SW 1271 (cell line): ENCODE results near the gene MACC1.
"Not testable (repeated sequence)": the region's sequence is repeated elsewhere in the genome, so short reads cannot be mapped to it uniquely, and the experiment has no call there.

Source experiments
- DNase-seq, 2 experiments: peaks; one replicate each; lab custom pipeline; 2025; lab: John Stamatoyannopoulos, UW

The MACC1 gene

DNA sequence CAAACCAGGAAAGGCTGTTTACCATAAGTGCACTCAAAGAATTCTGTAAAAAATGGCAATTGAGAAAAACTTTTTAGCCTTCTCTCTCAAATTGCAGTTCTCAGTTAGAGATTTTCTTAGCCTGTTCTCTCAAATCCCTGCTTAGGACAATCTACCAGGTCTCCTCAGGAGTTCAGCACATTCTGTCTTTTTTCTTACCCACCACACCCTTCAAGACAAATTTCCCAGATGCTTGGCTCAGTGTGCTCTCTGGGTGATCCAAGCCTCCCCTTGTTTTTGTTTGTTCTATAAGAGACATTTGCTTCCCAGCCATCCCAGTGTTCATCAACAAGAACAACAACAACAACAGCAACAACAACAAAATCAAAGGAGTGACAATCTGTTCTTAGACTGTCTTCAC is 87.3 kb downstream of the MACC1 start:
- no peak for DNase-seq

DNA sequence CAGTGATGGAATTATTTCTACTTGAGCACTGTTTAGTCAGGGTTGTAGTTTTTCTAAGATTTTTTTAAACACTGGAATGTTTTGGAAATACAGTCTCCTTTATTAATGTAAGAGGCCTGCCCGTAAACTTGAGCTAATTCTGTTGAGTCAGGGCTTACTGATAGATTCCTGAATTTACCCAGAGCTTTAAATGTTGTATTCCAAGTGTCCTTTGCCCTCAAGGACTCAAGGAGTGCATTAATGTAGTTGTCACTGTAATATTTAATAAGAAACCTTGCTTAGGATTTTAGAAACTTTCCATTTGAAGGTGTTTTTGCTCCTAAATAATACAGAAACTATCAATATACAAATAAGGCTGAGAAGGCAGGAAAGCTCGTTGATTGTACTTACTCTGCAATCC is 89.2 kb downstream of the MACC1 start:
- no peak for DNase-seq

DNA sequence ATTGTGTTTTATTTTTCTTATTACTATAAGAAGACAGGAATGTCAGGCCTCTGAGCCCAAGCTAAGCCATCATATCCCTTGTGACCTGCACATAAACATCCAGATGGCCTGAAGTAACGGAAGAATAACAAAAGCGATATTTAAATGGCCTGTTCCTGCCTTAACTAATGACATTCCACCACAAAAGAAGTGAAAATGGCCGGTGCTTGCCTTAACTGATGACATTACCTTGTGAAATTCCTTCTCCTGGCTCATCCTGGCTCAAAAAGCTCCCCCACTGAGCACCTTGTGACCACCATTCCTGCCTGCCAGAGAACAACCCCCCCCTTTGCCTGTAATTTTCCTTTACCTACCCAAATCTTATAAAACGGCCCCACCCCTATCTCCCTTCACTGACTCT is 91.1 kb downstream of the MACC1 start:
- DNase-seq = not testable (repeated sequence)

DNA sequence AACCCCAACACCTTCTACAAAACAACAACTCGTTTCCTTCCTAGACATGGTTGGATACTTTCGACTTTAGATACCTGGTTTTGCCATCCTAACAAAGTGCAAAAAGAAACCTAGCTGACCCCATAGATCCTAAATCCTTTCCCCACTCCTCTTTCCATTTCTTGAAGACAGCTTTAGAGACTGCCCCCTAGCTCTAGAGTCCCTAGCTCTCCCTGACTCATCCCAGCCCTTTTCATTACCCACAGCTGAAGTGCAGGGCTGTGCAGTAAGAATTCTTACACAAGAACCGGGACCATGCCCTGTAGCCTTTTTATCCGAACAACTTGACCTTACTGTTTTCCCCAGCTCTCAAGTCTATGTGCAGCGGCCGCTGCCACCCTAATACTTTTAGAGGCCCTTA is 93.1 kb downstream of the MACC1 start:
- DNase-seq = not testable (repeated sequence)

DNA sequence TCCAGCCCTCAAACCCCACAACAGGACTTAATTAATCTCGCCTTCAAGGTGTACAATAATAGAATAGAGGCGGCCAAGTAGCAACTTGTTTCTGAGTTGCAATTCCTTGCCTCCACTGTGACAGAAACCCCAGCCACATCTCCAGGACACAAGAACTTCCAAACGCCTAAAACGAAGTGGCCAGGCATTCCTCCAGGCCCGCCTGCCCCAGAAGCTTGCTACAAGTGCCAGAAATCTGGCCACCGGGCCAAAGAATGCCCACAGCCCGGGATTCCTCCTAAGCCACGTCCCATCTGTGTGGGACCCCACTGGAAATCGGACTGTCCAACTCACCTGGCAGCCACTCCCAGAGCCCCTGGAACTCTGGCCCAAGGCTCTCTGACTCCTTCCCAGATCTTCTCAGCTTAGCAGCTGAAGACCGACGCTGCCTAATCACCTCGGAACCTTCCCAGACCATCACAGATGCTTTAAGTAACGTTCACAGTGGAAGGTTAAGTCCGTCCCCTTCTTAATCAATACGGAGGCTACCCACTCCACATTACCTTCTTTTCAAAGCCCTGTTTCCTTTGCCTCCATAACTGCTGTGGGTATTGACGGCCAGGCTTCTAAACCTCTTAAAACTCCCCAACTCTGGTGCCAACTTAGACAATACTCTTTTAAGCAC is 94.4 kb downstream of the MACC1 start:
- DNase-seq = not testable (repeated sequence)

DNA sequence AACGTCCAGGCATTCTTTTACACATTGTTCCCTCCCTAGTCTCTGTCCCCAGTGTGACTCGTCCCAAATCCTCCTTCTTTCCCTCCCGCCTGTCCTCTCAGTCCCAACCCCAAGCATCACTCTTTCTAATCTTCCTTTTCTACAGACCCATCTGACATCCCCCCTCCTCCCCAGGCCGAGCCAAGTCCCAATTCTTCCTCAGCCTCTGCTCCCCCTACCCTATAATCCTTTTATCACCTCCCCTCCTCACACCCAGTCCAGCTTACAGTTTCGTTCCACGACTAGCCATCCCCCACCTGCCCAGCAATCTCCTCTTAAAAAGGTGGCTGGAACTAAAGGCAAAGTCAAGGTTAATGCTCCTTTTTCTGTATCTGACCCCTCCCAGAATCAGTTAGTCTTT is 95.1 kb downstream of the MACC1 start:
- no peak for DNase-seq

DNA sequence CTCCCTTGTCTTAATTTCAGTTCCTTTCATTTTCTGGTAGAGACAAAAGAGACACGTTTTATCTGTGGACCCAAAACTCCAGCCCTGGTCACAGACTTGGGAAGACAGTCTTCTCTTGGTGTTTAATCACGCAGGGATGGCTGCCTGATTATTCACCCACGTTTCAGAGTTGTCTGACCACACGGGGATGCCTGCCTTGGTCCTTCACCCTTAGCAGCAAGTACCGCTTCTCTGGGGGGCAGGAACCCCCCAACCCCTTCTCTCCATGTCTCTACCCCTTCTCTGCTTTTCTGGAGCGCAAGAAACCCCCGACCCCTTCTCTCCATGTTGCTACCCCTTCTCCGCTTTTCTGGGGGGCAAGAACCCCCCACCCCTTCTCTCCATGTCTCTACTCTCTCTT is 95.8 kb downstream of the MACC1 start:
- DNase-seq = no peak

DNA sequence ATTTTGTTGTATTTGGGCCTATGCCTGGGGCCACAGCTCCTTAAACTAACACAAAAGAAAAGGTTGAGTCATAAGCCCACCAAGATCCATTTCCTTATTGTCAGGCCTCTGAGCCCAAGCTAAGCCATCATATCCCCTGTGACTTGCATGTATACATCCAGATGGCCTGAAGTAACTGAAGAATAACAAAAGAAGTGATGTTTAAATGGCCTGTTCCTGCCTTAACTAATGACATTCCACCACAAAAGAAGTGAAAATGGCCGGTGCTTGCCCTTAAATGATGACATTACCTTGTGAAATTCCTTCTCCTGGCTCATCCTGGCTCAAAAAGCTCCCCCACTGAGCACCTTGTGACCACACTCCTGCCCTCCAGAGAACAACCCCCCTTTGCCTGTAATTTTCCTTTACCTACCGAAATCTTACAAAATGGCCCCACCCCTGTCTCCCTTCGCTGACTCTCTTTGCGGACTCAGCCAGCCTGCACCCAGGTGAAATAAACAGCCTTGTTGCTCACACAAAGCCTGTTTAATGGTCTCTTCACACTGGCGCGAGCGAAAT is 96.5 kb downstream of the MACC1 start:
- not testable (repeated sequence) for DNase-seq

DNA sequence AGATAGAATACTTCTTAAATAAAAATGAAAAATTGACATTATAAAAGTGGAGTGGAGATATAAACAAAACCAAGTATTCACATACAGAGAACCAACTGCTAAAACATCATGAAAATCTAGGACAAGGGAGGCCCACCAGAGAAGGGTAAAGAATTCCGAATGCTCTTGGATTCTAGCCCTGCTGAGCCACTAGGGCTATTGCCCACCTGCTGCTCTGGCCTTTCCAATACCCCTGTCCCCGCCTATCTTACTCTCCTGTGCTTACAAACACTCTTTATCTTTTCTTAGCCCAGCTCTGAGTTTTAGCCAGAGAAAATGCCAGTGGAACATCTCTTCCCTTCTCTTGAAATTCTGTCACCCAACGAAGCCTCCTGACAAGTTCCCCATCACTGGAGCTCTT is 100.3 kb downstream of the MACC1 start:
- DNase-seq = no peak

DNA sequence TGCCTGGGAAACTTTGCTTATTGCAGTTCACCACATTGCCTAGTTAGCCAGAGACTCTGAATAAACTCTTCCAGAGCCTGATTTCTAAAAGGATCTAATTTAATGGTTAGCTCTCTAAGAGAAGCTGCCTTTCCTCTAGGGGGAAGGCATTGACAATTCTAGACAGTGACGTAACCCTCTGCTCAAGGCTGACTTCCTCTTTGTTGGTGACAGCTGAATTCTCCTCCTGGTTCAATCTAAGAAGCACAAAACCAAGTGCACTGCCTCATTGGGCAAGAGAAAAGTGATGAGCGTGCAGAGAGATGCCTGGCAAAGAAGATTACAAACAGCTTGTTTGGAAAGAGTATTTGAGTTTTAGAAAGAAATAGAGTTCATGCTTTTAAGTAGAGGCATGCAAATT is 102.7 kb downstream of the MACC1 start:
- no peak for DNase-seq

DNA sequence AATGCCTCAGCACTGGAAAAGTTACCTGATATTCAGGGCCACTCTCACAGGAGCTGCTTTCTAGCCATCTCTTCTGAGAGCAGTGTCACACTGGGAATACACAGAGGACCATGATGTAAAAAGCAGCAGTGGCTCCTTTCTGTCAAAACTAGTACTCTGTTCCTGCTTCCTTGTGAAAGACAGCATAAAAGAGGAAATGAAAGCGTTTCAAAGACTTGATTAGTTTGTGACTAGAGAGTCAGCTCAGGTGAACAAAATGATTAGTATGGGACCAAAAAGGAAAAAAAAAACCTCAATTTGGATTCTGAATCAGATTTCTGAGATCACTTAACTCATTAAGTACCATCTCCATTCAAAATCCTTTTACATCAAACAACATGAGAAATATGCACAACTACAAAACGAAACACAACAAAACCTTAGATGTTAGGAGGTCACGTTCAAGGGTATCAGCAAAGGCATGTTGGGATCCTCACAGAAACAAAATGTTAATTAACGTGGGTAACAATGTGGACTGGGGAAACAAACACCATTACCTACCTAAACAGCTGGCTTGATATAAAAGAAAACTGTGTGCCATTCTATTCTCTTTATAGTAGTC is 103.7 kb downstream of the MACC1 start:
- no peak for DNase-seq

DNA sequence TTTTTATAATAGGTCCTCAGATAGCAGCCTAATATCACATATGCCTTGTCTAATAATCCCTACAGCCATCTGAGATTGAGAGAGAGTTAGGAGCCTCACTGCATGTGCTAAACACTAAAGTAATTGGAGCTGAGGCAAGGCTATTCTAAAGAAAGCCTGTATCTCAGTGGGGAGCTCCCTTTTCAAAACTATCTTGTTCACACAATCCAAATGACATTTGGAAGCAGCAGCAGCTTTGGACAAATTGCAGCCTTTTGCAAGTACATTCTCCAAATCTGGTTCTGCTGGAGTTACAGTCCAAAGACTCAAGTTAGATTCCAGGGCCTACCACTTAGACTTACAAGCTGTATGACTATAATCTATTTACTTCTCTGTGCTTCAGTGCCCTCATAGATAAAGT is 104.5 kb downstream of the MACC1 start:
- no peak for DNase-seq

DNA sequence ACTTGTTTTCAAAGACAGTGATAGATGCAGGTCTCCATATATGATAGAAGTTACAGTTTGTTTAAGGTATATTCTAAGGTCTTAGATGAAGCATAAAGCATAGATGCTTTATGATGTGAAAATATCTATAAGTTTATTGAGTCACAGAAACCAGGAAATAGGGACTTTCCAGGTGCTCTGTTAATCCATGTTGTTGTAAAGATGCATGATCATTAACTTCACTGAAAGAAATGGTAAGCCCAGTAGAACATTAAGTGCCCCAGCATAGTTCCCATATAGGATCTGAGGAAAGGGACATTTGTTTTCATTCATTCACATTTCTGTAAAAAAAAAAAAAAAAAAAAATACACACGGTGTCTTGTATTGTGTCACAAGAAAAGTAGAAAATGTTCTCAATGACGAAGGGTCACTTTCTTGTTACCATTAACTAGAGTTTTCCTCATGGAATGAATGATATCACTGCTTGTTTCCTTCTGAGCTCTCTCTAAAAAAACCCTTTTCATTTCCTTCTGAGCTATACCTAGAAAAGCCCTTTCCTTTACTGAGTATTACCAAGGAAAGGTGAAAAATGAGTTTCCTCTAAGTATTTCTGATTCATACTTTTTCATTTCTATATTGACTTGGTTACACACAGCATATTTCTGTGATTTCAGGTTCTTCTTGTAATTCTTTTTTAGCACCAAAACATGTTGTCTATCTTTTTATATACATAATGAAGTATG is 105.2 kb downstream of the MACC1 start:
- DNase-seq = no peak

DNA sequence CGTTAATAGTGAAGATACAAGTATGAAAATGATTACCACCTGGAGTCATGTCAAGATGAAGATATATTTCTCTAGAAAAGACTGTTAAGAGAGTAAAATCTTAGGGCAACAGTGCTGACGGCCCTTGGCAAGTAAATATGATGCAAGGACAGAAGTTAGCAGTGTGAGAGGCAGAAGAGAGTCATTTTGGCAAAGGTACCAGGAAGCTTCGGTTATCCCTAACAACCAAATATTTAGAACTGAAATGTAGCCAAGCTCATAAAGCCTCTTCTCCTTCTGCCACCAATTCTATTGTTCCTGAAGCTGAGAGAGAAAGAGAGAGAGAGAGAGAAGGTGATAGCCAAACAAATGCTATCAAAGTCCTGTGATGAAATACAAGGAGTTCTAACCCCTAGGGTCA is 109.6 kb downstream of the MACC1 start:
- no peak for DNase-seq

DNA sequence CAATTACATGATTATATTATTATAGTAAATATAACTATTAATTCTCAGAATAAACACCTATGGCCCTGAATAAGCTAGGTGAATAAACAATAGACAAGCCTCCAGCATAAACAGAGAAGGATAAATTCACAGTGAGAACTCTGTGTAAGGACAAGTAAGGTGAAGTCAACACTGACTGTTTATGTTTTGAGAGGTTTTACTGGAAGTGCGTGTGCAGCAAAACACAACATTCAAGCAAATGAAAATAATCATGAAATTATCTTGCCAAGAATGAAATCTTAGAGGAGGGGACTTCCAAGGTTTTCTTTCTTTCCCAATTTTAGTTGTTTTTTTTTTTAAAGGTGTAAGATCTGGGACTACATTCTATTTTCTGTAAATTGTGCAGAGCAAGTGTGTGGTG is 112.5 kb downstream of the MACC1 start:
- no peak for DNase-seq

DNA sequence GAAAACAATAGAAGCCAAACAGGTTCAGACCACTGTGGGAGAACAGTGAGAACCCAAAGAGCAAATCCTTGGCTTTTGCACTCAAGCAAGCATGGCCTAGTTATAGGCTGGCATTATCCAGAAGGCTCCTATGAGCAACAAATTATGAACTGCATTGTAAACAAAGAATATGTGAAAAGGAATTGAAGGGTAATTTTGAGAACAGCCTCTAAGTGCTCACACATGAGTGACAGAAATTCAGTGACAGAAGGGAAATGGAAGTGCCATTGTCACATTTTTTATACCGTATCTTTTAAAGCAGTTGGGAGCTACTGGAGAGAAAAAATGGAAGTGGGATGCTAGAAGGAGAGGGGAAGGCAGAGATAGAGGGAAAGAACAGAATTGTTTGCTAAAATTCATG is 114.2 kb downstream of the MACC1 start:
- DNase-seq = no peak

DNA sequence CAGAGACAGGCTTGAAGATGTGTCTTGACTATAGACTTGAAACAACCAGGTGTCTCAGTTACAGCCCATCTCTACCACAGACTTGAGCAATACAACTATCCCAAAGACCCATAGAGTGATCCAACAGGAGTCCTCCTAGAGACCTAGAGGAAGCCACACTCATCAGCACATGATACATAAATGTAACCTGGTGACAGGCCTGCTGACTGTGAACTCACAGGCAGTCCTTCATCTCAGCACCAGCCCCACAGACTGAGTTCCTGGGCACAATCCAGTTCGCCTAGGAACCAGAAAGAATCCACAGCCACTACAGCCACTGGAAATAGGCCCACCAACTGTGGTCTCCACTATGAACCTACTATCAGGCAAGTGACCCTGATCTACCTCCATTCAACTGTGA is 121.3 kb downstream of the MACC1 start:
- DNase-seq = no peak

DNA sequence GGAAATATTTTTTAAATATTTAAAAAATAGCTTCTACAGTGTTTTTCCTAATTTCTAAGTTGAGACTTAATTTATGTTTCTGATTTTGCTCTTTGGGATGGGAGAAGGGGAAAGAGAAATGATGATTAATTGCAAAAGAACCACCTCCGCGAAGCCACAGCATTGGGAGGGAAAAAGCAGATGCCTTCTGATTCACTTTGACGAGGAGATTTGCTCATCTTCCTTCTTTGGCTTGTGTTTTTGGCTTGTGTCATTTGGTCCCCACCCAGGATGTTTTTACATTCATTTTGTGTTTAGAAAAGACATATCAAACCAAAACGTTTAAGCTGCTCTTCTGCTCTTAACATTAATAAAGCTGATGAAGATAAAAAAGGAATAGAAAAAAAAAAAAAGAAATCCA is 121.7 kb downstream of the MACC1 start:
- no peak for DNase-seq

DNA sequence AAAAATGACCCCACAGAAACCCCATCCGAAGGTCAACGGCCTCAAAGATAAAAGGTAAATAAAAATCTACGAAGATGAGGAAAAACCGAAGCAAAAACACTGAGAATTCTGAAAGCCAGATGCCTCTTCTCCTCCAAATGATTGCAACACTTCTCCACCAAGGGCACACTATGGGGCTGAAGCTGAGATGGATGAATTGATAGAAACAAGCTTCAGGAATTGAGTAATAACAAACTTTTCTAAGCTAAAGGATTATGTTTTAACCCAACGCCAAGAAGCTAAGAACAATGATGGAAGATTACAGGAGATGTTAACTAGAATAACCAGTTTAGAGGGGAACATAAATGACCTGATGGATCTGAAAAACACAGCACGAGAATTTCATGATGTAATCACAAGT is 127.8 kb downstream of the MACC1 start:
- DNase-seq = no peak

DNA sequence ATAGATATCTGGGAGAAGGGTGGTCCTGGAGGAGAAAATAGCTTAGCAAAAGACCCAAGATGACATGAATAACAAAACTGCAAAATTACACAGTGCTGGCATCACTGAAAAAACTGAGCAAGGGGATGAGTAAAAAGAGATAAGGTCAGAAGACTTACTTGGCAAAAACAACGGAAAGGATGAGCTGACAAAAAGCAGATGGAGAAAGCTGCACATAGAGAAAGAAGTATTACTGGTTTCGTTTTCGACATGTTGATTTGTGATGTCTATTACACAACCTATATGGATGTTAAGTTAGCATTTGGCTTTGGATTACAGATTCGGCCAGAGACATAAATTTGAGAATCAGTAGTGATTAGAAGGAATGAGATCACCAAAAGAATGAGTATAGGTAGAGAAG is 132.1 kb downstream of the MACC1 start:
- no peak for DNase-seq
